GM23338 (cell line): ENCODE measurements around the gene XPR1.
"Not testable (repeated sequence)": the region's sequence is repeated elsewhere in the genome, so short reads cannot be mapped to it uniquely, and the experiment has no call there.

Experiments used
- CTCF ChIP-seq, 2 experiments: fragments of 200-600 bp in 1 of 2; sonication (generic) in 1 of 2; conservative IDR thresholded peaks; 2 replicates each; pipeline versions ENCODE4 v1.5.1 to v1.6.1; 2016 to 2017; ENCODE audit warnings: antibody characterized with exemption in 2 of 2, low read depth in 2 of 2, mild to moderate bottlenecking in 2 of 2, moderate library complexity in 1 of 2
- EZH2 ChIP-seq: fragments of 200-600 bp; sonication (generic); IDR thresholded peaks from one replicate; pipeline ENCODE4 v1.8.0; 2017; ENCODE audit warnings: antibody characterized with exemption, mild to moderate bottlenecking, low read depth; ENCODE audit not compliant: unreplicated experiment
- EZH2phosphoT487 ChIP-seq: fragments of 200-600 bp; sonication (generic); IDR thresholded peaks from one replicate; pipeline ENCODE4 v1.8.1; 2018; ENCODE audit warnings: antibody characterized with exemption; ENCODE audit not compliant: unreplicated experiment
- POLR2AphosphoS5 ChIP-seq: IDR thresholded peaks from 2 replicates; pipeline ENCODE4 v1.6.1; 2016; ENCODE audit warnings: antibody characterized with exemption, low read depth
- REST ChIP-seq: IDR thresholded peaks from one replicate; pipeline ENCODE4 v1.6.1; 2018; ENCODE audit warnings: antibody characterized with exemption; ENCODE audit not compliant: unreplicated experiment
- ZNF114 ChIP-seq: fragments of 250-450 bp; sonication (Bioruptor Pico); IDR thresholded peaks from 2 replicates; pipeline ENCODE4 v1.5.0; 2020; ENCODE audit warnings: mild to moderate bottlenecking, moderate library complexity
- ZNF331 ChIP-seq: fragments of 250-450 bp; sonication (Bioruptor Pico); IDR thresholded peaks from 2 replicates; pipeline ENCODE4 v1.5.0; 2020; ENCODE audit warnings: low read depth, mild to moderate bottlenecking, moderate library complexity
- ZNF462 ChIP-seq: fragments of 250-450 bp; sonication (Bioruptor Pico); IDR thresholded peaks from 2 replicates; pipeline ENCODE4 v1.5.0; 2020; ENCODE audit warnings: mild to moderate bottlenecking, moderate library complexity

- TF ChIP-seq CTCF (conservative IDR thresholded peaks at IDR 0.05; ENCODE audit: low read depth in 2 of 2); ZNF331 (CRISPR knock-in tag); EZH2phosphoT487; EZH2; POLR2AphosphoS5; ZNF114 (CRISPR knock-in tag); ZNF462 (CRISPR knock-in tag); REST: not testable (repeated sequence)
These were observed 78.9 kb downstream of the XPR1 start for GRCh38 chr1:180710746-180711145.
